T-helper 2 cell treated with Interferon-gamma antibody and Interleukin-4, amounts not matched to agents 100 ng/mL and 5 ng/mL, for 36 hours (primary cell): ENCODE results near the gene KRT75. TPM values are rescaled to one million over a fixed set of nuclear protein-coding genes. Genes with fewer than 3 reads are reported as not detected.
"Not testable (repeated sequence)": the region's sequence is repeated elsewhere in the genome, so short reads cannot be mapped to it uniquely, and the experiment has no call there.

ENCODE experiments used
- intact Hi-C: fragments of 100-400 bp; cut with micrococcal nuclease; formaldehyde crosslinking; loops from one replicate; pipeline ENCODE4 v1.15.1; 2023
- total RNA-seq: library from RNA; stranded (reverse); gene quantifications from 2 replicates; pipeline ENCODE4 v1.2.3, GENCODE V29; 2022

Gene KRT75
- not detected in 2 replicates for total RNA-seq

DNA sequence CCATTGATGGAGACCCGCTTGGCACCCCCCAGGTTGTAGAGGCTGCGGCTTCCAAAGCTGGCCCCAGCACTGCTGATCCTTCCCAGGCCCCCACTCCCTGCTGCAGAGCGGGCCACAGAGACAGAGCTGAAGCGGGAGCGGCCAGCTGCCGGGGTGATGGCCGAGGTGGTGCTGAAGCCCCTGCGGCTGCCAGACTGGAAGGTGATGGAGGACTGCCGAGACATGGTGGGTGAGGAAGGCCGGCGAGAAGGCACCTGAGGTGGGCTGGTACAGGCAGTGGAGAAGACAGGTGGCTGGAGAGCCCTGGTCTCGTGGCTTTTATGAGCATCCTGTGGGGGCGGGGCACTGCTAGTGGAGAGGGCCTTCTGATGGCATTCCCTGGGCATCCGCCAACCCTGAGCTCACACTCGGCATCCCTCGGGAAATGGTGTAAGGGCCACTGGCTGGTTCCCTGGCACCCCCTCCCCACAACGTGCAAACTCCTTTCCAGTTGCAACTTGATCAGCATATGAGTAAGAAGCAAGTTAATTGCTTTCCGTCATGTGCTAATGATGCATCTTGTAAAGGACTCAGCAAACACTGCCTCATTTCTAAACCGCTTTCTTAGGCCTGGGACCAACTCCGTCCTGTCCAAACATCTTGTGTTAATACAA is at the start of gene KRT75:
KRT75 (minus strand) TSS at position 291 of the 653 bp plus-strand sequence; CDS start at position 224, 67 bp downstream.
- intact Hi-C loops = no loop called here

GRCh38 chr12:52480073-52480472 is 45.9 kb upstream of the KRT75 start:
- intact Hi-C loops = no loop called here

DNA sequence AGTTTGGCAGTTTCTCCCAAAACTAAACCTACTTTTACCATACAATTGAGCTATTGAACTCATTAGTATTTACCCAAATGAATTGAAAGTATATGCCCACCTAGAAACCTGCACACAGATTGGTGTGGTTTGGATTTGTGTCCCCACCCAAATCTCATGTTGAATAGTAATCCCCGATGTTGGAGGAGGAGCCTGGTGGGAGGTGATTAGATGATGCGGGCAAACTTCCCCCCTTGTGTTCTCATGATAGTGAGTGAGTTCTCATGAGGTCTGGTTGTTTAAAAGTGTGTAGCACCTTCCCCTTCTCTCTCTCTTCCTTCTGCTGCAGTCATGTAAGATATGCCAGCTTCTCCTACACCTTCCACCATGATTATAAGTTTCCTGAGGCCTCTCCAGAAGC is 43.5 kb upstream of the KRT75 start:
- intact Hi-C loops = no loop called here

DNA sequence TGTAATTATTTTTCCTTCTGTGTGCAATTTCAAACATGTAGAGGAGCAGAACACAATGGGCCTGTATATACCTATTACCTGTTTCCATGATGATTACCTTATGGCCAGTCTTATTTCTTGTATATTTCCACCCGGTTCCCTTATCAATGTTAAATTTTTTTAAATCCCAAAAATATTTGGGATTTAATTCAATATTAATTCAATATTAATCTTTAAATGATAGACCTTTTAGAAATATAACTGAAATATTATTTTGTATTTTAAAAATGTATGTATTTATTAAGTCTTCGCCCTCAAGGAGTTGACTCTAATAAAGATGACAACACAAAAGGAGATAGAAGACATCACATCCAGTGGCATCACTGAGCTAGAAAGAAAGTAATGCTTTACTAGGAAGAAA is 40.0 kb upstream of the KRT75 start:
- intact Hi-C loops = no loop called here

DNA sequence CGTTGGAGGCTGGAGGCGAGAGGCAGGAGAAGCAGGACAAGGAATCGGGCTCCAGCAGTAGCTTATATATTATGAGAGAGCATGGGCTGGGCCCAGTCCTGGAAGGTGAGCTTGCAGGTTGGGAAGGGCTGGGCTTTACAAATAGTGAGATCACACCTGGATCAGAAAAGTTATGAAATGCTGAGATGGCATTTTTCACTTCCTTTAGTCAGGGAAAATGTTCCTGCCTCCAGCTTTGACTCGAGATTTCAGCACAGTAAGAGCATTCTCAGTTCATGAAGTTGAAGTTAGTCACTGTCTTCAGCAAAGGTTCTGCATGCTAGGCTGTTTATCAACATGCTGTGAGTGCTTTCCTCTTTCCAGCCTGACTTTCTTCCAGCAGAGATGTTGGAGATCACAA is 39.6 kb upstream of the KRT75 start, which contains the start of gene KRT6C:
KRT6C (minus strand) TSS at position 38 of the 400 bp plus-strand sequence. CDS start 68 bp downstream, outside the sequence.
- intact Hi-C loops = no loop called here

DNA sequence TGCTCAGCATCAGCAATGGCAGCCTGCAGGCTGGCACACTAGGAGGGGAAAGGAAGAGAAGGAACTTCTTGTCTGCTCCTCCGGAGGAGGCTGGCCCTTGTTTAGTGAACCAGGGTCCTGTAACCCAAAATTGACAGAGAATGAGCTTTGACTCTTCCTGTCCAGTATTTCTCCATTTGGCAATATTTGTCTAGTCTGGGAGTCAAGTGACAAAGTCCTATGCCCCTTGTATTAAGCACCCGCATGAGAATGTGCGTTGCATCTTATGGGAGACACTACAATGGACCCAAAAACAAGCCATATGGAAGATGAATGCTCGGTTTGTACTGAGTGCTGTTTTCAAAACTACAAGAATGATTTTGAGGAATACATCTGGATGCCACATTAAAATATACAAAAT is 35.7 kb upstream of the KRT75 start:
- intact Hi-C loops = no loop called here

- intact Hi-C loops = no loop called here
These were observed 30.7 kb upstream of the KRT75 start for GRCh38 chr12:52464897-52465296.

DNA sequence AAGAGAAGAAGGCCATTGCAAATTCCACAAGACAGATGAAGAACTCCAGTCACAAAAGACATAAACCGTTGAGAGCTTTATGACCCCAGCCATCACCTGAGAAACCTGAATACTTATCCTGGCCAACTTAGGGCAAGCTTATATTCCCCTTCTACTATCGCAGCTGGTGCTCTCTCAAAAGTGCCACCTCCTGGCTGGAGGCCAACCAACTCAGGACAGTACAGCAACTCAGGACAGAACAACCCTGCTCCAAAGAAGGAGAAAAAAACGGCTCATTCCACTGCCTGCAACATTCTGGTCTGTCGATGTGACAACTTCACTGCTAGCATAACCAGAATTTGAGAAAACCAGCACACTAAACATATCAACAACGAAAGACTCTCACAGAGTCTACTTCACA is 27.5 kb upstream of the KRT75 start:
- intact Hi-C loops = no loop called here

DNA sequence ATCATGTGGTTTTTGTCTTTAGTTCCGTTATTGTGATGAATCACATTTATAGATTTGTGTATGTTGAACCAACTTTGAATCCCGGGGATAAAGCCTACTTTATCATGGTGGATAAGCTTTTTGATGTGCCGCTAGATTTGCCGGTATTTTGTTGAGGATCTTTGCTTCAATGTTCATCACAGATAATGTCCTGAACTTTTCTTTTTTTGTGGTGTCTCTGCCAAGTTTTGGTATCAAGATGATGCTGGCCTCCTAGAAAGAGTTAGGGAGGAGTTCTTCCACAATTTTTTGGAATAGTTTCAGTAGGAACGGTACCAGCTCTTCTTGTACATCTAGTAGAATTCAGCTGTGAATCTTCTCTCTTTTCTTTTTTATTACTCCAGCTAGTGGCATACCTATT is 24.7 kb upstream of the KRT75 start:
- intact Hi-C loops = no loop called here

DNA sequence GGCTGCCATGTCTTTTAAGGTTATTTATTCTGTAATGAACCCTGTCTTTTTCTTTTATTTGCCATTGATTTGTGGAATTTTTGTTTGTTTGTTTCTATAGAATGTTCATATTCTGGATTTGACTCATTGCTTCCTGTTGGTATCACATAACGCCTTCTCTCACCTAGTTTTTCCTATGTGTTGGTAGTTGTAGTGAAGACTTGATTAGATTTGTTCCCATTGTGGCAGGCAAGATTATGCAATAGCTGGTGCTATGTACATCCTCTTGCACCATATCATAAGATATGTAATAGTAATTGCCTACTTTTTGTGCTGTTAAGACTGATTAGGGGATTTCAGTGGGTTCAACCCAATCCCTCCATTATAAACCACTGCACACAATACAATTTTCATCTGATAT is 21.6 kb upstream of the KRT75 start:
- intact Hi-C loops = no loop called here

- intact Hi-C loops = no loop called here
These were observed 20.4 kb upstream of the KRT75 start for GRCh38 chr12:52454411-52455201.

DNA sequence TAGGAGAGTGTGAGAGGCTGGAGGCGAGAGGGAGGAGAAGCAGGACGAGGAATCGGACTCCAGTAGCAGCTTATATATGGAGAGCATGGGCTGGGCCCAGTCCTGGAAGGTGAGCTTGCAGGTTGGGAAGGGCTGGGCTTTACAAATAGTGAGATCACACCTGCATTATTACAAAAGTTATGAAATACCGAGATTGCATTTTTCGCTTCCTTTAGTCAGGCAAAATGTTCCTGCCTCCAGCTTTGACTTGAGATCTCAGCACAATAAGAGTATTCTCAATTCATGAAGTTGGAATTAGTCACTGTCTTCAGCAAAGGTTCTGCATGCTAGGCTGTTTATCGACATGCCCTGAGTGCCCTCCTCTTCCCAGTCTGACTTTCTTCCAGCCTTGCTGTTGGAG is 17.9 kb upstream of the KRT75 start, which contains the start of gene KRT6B:
KRT6B (minus strand) TSS at position 46 of the 400 bp plus-strand sequence. CDS start 68 bp downstream, outside the sequence.
- intact Hi-C loops = no loop called here

GRCh38 chr12:52448228-52448627 is 14.1 kb upstream of the KRT75 start:
- intact Hi-C loops = no loop called here

DNA sequence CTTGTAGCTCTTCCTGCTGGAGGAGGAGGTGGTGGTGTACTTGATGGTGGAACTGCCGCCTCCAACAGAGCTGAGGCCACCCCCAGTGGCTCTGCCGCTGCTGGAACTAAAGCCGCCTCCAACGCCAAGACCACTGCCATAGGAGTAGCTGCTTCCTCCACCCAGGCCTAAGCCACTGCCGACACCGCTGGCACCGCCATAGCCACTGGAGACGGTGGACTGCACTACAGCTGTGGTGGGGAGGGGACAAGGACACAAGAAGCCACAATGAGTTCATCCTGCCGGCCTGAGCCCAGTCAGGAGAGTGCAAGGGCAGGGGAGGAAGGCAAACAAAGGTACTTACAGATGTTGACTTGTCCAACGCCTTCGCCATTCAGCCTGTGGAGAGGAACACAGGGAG is 13.0 kb upstream of the KRT75 start:
- intact Hi-C loops = not testable (repeated sequence)

DNA sequence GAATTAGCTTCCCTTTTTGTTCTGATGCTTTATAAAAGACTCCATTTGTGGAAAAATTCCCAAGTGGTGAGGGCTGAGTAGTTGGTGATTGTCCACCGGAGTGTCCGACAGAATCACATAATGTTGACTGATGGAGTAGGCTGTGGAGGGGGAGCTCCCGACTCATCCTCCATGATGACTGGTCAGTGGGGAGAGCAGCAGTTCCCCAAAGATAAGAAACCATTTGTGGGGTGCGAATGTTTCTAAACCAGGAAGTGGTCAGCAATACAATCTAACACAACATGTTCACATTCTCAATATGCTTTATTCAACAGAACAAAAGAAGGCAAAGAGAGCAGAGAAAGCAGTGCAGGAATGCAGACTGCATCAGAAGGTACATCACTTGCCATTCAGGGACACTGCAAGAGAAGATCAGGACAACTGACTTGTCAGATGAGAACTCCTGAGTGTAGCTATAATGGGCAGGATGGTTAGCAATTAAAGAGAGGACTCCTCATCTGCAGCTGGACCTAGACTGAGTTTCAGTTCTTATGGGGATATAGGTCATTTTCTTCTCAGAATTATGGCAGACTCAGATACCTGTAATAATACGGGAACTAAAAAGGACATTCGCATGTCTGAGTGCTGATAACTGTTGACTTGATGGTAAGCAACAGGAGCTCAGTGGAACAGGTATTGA is 12.3 kb upstream of the KRT75 start:
- intact Hi-C loops = no loop called here

- intact Hi-C loops = no loop called here
These were observed 11.7 kb upstream of the KRT75 start for GRCh38 chr12:52445876-52446275.

DNA sequence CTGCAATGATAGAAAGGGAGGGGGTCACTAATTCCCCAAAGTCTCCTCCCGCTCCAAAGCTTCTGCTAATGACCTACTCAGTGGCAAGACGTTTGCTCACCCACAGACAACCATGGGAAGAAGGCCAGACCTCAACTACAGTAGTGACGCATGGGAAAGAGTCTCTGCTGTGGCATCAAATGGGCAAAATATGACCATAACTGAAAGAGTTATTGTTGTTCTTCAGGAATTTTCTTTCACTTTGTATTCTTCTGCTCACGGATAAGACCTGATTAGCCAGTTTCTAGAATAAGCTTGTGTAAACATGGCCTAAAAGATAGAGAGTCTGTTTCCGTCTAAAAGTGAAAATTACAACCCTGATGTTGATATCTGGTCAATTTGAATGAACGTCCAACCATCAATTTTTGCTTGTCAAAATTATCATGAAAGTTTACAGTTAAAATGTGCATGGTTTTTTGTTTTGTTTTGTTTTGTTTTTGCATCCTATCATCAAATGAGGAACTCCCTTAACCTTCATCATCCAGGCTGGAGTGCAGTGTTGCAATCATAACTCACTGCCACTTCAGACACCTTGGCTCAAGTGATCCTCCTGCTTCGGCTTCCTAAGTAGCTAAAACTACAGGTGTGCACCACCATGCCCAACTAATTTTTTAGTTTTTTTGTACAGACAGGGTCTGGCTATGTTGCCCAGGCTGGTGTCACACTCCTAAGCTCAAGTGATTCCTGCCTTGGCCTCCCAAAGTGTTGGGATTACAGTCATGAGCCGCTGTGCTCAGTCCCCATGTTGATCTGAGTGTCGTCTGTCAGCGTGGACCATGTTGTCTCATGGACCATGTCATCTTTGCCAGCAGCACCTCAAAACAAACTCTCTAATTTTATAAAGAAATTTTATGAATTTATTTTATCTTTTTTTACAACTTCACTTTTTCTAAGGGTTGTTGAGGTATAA is 10.8 kb upstream of the KRT75 start:
- intact Hi-C loops = no loop called here

DNA sequence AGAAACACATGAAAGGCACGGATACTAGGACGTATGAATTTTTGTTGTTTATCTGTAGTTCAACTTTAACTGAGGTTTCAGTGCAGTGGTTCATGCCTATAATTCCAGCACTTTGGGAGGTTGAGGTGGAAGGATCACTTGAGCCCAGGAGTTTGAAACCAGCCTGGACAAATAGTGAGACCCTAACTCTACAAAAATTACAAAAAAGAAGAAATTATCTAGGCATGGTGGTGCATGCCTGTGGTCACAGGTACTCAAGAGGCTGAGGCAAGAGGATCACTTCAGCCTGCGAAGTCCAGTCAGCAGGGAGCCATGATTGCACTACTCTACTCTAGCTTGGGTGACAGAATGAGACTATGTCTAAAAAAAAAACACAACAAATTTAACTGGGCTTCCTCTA is 9.8 kb upstream of the KRT75 start:
- intact Hi-C loops = no loop called here

DNA sequence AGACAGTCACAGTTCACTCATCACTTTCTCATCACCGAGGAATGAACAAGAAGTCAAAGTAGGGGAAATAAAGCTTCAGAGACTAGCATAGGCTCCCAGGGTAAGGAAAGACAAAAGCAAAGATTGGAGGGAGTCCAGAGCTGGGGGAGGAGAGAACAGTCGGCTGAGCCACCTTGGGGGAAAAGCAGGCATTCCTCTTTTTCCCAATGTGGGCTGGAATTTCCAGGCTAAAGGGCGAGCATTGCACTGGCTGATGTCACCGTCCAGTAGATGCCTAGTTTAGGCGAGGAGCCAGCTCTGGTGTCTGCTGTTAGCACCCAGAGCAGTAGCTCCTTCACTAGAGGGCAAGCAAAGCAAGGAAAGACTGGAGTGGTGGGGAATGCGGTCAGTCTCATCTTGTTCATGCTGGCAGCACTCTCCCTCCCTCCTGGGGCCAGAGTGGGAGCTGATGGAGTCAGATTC is 8.5 kb upstream of the KRT75 start:
- intact Hi-C loops = no loop called here

GRCh38 chr12:52441320-52441911 is 7.2 kb upstream of the KRT75 start:
- intact Hi-C loops = no loop called here
